HG02763 (cell line): ENCODE data around the gene TMEM30A.

ENCODE experiments used
- ATAC-seq: cut with Tn5 transposase; IDR thresholded peaks from one replicate; pipeline ENCODE4 v1.9.1; 2021; ENCODE audit warnings: mild to moderate bottlenecking, moderate library complexity; ENCODE audit not compliant: unreplicated experiment

Gene TMEM30A

GRCh38 chr6:75220357-75220756 lies 64.2 kb downstream of the TMEM30A start:
- ATAC-seq = no peak

- no peak for ATAC-seq
Measured at GRCh38 chr6:75219263-75219662, 65.3 kb downstream of the TMEM30A start.

- no peak for ATAC-seq
Measured at GRCh38 chr6:75217193-75217592, 67.4 kb downstream of the TMEM30A start.

- ATAC-seq = no peak
Measured at GRCh38 chr6:75215291-75215690, 69.3 kb downstream of the TMEM30A start.

GRCh38 chr6:75213732-75214131 lies 70.9 kb downstream of the TMEM30A start:
- ATAC-seq = no peak

- no peak for ATAC-seq
Measured at GRCh38 chr6:75213112-75213511, 71.5 kb downstream of the TMEM30A start.

- ATAC-seq = no peak
Measured at GRCh38 chr6:75211920-75212590, 72.5 kb downstream of the TMEM30A start.

GRCh38 chr6:75210885-75211739 lies 73.5 kb downstream of the TMEM30A start:
- ATAC-seq = no peak

- ATAC-seq = no peak
Measured at GRCh38 chr6:75209184-75209723, 75.3 kb downstream of the TMEM30A start.

- peak; percentile 81 for ATAC-seq
Measured at GRCh38 chr6:75208298-75209183, 76.1 kb downstream of the TMEM30A start.

- no peak for ATAC-seq
Measured at GRCh38 chr6:75206576-75207342, 77.8 kb downstream of the TMEM30A start.

GRCh38 chr6:75205776-75206575 lies 78.6 kb downstream of the TMEM30A start, which contains the start of gene COL12A1:
Gene COL12A1, minus strand, starts transcription at chr6:75206053. Its CDS starts 3,261 bp downstream, at chr6:75202792.
- ATAC-seq = no peak

- ATAC-seq = no peak
Measured at GRCh38 chr6:75204959-75205775, 79.4 kb downstream of the TMEM30A start.

- ATAC-seq = no peak
Measured at GRCh38 chr6:75204217-75204958, 80.2 kb downstream of the TMEM30A start.

- no peak for ATAC-seq
Measured at GRCh38 chr6:75203721-75204120, 80.9 kb downstream of the TMEM30A start.
